HepG2 (cell line): ENCODE results near the gene CEBPE. TPM values are rescaled to one million over a fixed set of nuclear protein-coding genes. Genes with fewer than 3 reads are reported as not detected.
A peak's percentile ranks its signal among the peaks of the same experiment; 100 is the strongest.

Source experiments
- CHD4 ChIP-seq: fragments of 200-600 bp; sonication (generic); IDR thresholded peaks from 2 replicates; pipeline ENCODE4 v1.7.0; 2017; ENCODE audit warnings: mild to moderate bottlenecking, low read length, borderline replicate concordance
- NFE2L2 ChIP-seq: fragments of 150-350 bp; IDR thresholded peaks from 2 replicates; pipeline ENCODE4 v1.6.1; 2014; ENCODE audit warnings: low read length
- REXO4 ChIP-seq: sonication (generic); formaldehyde crosslinking; IDR thresholded peaks from 2 replicates; pipeline ENCODE4 v1.8.0; 2022; ENCODE audit warnings: missing genetic modification reagents, mild to moderate bottlenecking, borderline replicate concordance
- SMARCC2 ChIP-seq: fragments of 450-650 bp; IDR thresholded peaks from 2 replicates; pipeline ENCODE4 v1.6.1; 2017; ENCODE audit warnings: antibody characterized with exemption, mild to moderate bottlenecking
- TEAD2 ChIP-seq: sonication (generic); formaldehyde crosslinking; IDR thresholded peaks from 2 replicates; pipeline ENCODE4 v1.9.0; 2021; ENCODE audit warnings: missing genetic modification reagents
- U2AF1 ChIP-seq: fragments of 200-400 bp; formaldehyde crosslinking; optimal IDR thresholded peaks from 2 replicates; pipeline ENCODE3; 2017; ENCODE audit warnings: mild to moderate bottlenecking, low read depth, low read length
- U2AF2 ChIP-seq: fragments of 200-400 bp; formaldehyde crosslinking; IDR thresholded peaks from 2 replicates; pipeline ENCODE4 v1.6.1; 2017; ENCODE audit warnings: low read depth, mild to moderate bottlenecking, low read length
- ZFP41 ChIP-seq: sonication (generic); formaldehyde crosslinking; IDR thresholded peaks from 2 replicates; pipeline ENCODE4 v1.4.0; 2020; ENCODE audit warnings: mild to moderate bottlenecking, missing genetic modification reagents, borderline replicate concordance
- ZNF20 ChIP-seq: sonication (generic); formaldehyde crosslinking; IDR thresholded peaks from 2 replicates; pipeline ENCODE4 v1.4.0; 2020; ENCODE audit warnings: mild to moderate bottlenecking, moderate library complexity, missing genetic modification reagents
- ZNF563 ChIP-seq: sonication (generic); formaldehyde crosslinking; IDR thresholded peaks from 2 replicates; pipeline ENCODE4 v1.8.0; 2022; ENCODE audit warnings: mild to moderate bottlenecking, moderate library complexity, missing genetic modification reagents
- ZNF569 ChIP-seq: sonication (generic); formaldehyde crosslinking; IDR thresholded peaks from 2 replicates; pipeline ENCODE4 v1.5.0; 2020; ENCODE audit warnings: mild to moderate bottlenecking, missing genetic modification reagents, moderate library complexity, borderline replicate concordance
- polyA plus RNA-seq, 8 experiments: library from polyadenylated mRNA; depleted of rRNA in 3 of 8; stranded (reverse) in 7 of 8; unstranded in 1 of 8; fragments of >200 nt; fragmentation: Illumina TruSeq in 4 of 8; extraction: Trizol in 4 of 8; gene quantifications; 2 replicates each; pipeline versions ENCODE4 v1.2.1 to v1.2.3, GENCODE V29; 2011 to 2016; ENCODE audit warnings: low read depth in 4 of 8, missing spikeins in 1 of 8, mixed read lengths in 1 of 8; ENCODE audit not compliant: insufficient read depth in 1 of 8
- total RNA-seq, 5 experiments: library from RNA; depleted of rRNA; stranded (reverse); fragments of >200 nt; fragmentation: Illumina TruSeq; extraction: Trizol; gene quantifications; 2 replicates each; pipeline ENCODE4 v1.2.3, GENCODE V29; 2016; ENCODE audit warnings: low read depth in 1 of 5
- TF ChIP-seq, protein P1 (sequence below): fragments of 450-650 bp; IDR thresholded peaks from 2 replicates; pipeline ENCODE4 v1.6.1; 2017; ENCODE audit warnings: mild to moderate bottlenecking
- TF ChIP-seq, protein P2 (sequence below): sonication (generic); formaldehyde crosslinking; IDR thresholded peaks from 2 replicates; pipeline ENCODE4 v1.4.0; 2020; ENCODE audit warnings: mild to moderate bottlenecking, missing genetic modification reagents
- TF ChIP-seq, protein P3 (sequence below): sonication (generic); formaldehyde crosslinking; conservative IDR thresholded peaks from 2 replicates; pipeline ENCODE4 v1.4.0; 2020; ENCODE audit warnings: missing genetic modification reagents
- TF ChIP-seq, protein P4 (sequence below), 2 experiments: fragments of 450-650 bp in 1 of 2; sonication (generic) in 1 of 2; formaldehyde crosslinking; IDR thresholded peaks; 2 replicates each; pipeline versions ENCODE4 v1.5.0 to v1.8.0; 2020 to 2022; ENCODE audit warnings: mild to moderate bottlenecking in 1 of 2, missing genetic modification reagents in 1 of 2
- TF ChIP-seq, protein P5 (sequence below), 2 experiments: sonication (generic) in 1 of 2; formaldehyde crosslinking in 1 of 2; IDR thresholded peaks; 2 replicates each; pipeline versions ENCODE4 v1.4.0 to v1.6.1; 2016 to 2020; ENCODE audit warnings: borderline replicate concordance in 1 of 2, low read depth in 1 of 2, mild to moderate bottlenecking in 1 of 2, missing genetic modification reagents in 1 of 2

The CEBPE gene
- total and polyA plus RNA-seq, 2 of the 13 experiments (the other 11 are each of a cell fraction or from before 2014, with no cell fraction given): 0.09 to 0.11 TPM

DNA sequence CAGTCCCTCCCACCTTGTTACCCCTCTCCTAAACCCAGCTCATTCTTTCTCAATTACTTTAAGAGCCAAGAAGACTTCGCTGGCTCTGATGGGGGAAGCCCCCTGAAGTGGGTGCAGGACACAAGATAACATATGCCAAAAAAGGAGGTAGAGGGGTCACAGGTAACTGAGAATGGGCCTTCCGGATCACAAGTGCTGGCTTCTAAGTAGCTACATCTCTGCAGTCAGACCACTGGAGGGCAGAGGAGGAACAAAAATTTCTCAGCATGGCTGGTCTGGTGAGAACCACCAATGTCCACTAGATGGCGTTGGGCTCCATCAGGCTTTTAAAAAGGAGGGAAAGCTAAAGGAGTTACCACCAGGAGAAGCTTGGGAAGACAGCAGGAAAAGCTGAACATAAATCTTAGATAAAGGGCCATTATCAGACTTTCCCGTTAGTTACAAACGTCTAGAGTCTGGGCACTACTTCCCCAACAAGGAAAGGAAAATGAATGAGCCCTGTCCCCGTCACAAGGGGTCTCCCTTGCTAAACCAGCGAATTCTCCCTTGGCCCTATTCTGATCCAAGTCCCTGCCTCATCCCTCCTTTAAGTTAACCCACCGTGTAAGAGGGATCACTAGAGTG, 50.2 kb downstream of the CEBPE start (continued):
- TF ChIP-seq, protein P1, sequence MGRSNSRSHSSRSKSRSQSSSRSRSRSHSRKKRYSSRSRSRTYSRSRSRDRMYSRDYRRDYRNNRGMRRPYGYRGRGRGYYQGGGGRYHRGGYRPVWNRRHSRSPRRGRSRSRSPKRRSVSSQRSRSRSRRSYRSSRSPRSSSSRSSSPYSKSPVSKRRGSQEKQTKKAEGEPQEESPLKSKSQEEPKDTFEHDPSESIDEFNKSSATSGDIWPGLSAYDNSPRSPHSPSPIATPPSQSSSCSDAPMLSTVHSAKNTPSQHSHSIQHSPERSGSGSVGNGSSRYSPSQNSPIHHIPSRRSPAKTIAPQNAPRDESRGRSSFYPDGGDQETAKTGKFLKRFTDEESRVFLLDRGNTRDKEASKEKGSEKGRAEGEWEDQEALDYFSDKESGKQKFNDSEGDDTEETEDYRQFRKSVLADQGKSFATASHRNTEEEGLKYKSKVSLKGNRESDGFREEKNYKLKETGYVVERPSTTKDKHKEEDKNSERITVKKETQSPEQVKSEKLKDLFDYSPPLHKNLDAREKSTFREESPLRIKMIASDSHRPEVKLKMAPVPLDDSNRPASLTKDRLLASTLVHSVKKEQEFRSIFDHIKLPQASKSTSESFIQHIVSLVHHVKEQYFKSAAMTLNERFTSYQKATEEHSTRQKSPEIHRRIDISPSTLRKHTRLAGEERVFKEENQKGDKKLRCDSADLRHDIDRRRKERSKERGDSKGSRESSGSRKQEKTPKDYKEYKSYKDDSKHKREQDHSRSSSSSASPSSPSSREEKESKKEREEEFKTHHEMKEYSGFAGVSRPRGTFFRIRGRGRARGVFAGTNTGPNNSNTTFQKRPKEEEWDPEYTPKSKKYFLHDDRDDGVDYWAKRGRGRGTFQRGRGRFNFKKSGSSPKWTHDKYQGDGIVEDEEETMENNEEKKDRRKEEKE: no peak
- TF ChIP-seq, protein P2, sequence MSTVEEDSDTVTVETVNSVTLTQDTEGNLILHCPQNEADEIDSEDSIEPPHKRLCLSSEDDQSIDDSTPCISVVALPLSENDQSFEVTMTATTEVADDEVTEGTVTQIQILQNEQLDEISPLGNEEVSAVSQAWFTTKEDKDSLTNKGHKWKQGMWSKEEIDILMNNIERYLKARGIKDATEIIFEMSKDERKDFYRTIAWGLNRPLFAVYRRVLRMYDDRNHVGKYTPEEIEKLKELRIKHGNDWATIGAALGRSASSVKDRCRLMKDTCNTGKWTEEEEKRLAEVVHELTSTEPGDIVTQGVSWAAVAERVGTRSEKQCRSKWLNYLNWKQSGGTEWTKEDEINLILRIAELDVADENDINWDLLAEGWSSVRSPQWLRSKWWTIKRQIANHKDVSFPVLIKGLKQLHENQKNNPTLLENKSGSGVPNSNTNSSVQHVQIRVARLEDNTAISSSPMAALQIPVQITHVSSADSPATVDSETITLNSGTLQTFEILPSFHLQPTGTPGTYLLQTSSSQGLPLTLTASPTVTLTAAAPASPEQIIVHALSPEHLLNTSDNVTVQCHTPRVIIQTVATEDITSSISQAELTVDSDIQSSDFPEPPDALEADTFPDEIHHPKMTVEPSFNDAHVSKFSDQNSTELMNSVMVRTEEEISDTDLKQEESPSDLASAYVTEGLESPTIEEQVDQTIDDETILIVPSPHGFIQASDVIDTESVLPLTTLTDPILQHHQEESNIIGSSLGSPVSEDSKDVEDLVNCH: no peak
- TF ChIP-seq U2AF1 (peak; percentile 61), CHD4 (no peak), ZNF563 (CRISPR knock-in tag) (no peak), ZNF20 (CRISPR knock-in tag) (no peak), ZNF569 (CRISPR knock-in tag) (no peak), TEAD2 (CRISPR knock-in tag) (no peak), ZFP41 (CRISPR knock-in tag) (no peak), U2AF2 (no peak), SMARCC2 (no peak), REXO4 (CRISPR knock-in tag) (no peak), NFE2L2 (no peak)
- TF ChIP-seq, protein P3, sequence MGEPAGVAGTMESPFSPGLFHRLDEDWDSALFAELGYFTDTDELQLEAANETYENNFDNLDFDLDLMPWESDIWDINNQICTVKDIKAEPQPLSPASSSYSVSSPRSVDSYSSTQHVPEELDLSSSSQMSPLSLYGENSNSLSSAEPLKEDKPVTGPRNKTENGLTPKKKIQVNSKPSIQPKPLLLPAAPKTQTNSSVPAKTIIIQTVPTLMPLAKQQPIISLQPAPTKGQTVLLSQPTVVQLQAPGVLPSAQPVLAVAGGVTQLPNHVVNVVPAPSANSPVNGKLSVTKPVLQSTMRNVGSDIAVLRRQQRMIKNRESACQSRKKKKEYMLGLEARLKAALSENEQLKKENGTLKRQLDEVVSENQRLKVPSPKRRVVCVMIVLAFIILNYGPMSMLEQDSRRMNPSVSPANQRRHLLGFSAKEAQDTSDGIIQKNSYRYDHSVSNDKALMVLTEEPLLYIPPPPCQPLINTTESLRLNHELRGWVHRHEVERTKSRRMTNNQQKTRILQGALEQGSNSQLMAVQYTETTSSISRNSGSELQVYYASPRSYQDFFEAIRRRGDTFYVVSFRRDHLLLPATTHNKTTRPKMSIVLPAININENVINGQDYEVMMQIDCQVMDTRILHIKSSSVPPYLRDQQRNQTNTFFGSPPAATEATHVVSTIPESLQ: no peak; the same call in 1 of the 2 replicates
- TF ChIP-seq, protein P4, sequence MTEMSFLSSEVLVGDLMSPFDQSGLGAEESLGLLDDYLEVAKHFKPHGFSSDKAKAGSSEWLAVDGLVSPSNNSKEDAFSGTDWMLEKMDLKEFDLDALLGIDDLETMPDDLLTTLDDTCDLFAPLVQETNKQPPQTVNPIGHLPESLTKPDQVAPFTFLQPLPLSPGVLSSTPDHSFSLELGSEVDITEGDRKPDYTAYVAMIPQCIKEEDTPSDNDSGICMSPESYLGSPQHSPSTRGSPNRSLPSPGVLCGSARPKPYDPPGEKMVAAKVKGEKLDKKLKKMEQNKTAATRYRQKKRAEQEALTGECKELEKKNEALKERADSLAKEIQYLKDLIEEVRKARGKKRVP (CRISPR knock-in tag; IDR thresholded peaks at IDR 0.05): peak in 1 of 2 experiments; percentile 62; a peak in 1 of 4 replicates
- TF ChIP-seq, protein P5, sequence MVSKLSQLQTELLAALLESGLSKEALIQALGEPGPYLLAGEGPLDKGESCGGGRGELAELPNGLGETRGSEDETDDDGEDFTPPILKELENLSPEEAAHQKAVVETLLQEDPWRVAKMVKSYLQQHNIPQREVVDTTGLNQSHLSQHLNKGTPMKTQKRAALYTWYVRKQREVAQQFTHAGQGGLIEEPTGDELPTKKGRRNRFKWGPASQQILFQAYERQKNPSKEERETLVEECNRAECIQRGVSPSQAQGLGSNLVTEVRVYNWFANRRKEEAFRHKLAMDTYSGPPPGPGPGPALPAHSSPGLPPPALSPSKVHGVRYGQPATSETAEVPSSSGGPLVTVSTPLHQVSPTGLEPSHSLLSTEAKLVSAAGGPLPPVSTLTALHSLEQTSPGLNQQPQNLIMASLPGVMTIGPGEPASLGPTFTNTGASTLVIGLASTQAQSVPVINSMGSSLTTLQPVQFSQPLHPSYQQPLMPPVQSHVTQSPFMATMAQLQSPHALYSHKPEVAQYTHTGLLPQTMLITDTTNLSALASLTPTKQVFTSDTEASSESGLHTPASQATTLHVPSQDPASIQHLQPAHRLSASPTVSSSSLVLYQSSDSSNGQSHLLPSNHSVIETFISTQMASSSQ (IDR thresholded peaks at IDR 0.05; ENCODE audit: low read depth): no peak
- TF ChIP-seq, protein P5 (CRISPR knock-in tag; IDR thresholded peaks at IDR 0.05; ENCODE audit: borderline replicate concordance): no peak
